ENCODE data around the gene MYH6.
"Not testable (repeated sequence)": the region's sequence is repeated elsewhere in the genome, so short reads cannot be mapped to it uniquely, and the experiment has no call there.

Gene MYH6

GRCh38 chr14:23386999-23387398 is 21.1 kb downstream of the MYH6 start:
- Histone ChIP-seq H3K27me3 (ENCODE audit: insufficient read depth, low read length) (peaks cover 5% of the 10 kb centered on the region; the same call in 1 of the 2 replicates), H3K36me3 (ENCODE audit: insufficient read depth, low read depth, low read length) (no peaks in the 10 kb centered on the region), H3K4me1 (ENCODE audit: insufficient read depth, low read length) (no peaks in the 10 kb centered on the region; the same call in 1 of the 2 replicates), H3K4me3 (ENCODE audit: low read length) (no peak overlapping the region), H3K9me3 (ENCODE audit: insufficient read depth, low read depth, low read length) (no peaks in the 10 kb centered on the region), H3K9ac (ENCODE audit: low read depth, low read length) (no peak overlapping the region), H3K27ac (ENCODE audit: low read length) (no peak overlapping the region)

GRCh38 chr14:23386266-23386657 is 21.8 kb downstream of the MYH6 start:
- not testable (repeated sequence) for H3K27me3 ChIP-seq (ENCODE audit: insufficient read depth, low read length); H3K9me3 ChIP-seq (ENCODE audit: insufficient read depth, low read depth, low read length); H3K4me1 ChIP-seq (ENCODE audit: insufficient read depth, low read length); H3K9ac ChIP-seq (ENCODE audit: low read depth, low read length); H3K27ac ChIP-seq (ENCODE audit: low read length); H3K4me3 ChIP-seq (ENCODE audit: low read length); H3K36me3 ChIP-seq (ENCODE audit: insufficient read depth, low read depth, low read length)

GRCh38 chr14:23385642-23386265 is 22.3 kb downstream of the MYH6 start:
- Histone ChIP-seq H3K9me3 (ENCODE audit: insufficient read depth, low read depth, low read length) (no peaks in the 10 kb centered on the region), H3K36me3 (ENCODE audit: insufficient read depth, low read depth, low read length) (no peaks in the 10 kb centered on the region), H3K9ac (ENCODE audit: low read depth, low read length) (no peak overlapping the region), H3K27me3 (ENCODE audit: insufficient read depth, low read length) (peaks cover 10% of the 10 kb centered on the region), H3K27ac (ENCODE audit: low read length) (no peak overlapping the region), H3K4me3 (ENCODE audit: low read length) (no peak overlapping the region), H3K4me1 (ENCODE audit: insufficient read depth, low read length) (no peaks in the 10 kb centered on the region; the same call in 1 of the 2 replicates)

- Histone ChIP-seq H3K27ac (ENCODE audit: low read length) (no peak overlapping the region), H3K9me3 (ENCODE audit: insufficient read depth, low read depth, low read length) (no peaks in the 10 kb centered on the region), H3K9ac (ENCODE audit: low read depth, low read length) (no peak overlapping the region), H3K4me1 (ENCODE audit: insufficient read depth, low read length) (no peaks in the 10 kb centered on the region; the same call in 1 of the 2 replicates), H3K27me3 (ENCODE audit: insufficient read depth, low read length) (peaks cover 14% of the 10 kb centered on the region), H3K36me3 (ENCODE audit: insufficient read depth, low read depth, low read length) (no peaks in the 10 kb centered on the region), H3K4me3 (ENCODE audit: low read length) (no peak overlapping the region)
Observed at GRCh38 chr14:23385244-23385641, 22.8 kb downstream of the MYH6 start.

- Histone ChIP-seq H3K9me3 (ENCODE audit: insufficient read depth, low read depth, low read length) (no peaks in the 10 kb centered on the region), H3K36me3 (ENCODE audit: insufficient read depth, low read depth, low read length) (no peaks in the 10 kb centered on the region), H3K27ac (ENCODE audit: low read length) (no peak overlapping the region), H3K4me1 (ENCODE audit: insufficient read depth, low read length) (no peaks in the 10 kb centered on the region; the same call in 1 of the 2 replicates), H3K4me3 (ENCODE audit: low read length) (no peak overlapping the region), H3K27me3 (ENCODE audit: insufficient read depth, low read length) (peaks cover 14% of the 10 kb centered on the region), H3K9ac (ENCODE audit: low read depth, low read length) (no peak overlapping the region)
Observed at GRCh38 chr14:23384364-23385080, 23.6 kb downstream of the MYH6 start.

GRCh38 chr14:23382731-23383440 is 25.2 kb downstream of the MYH6 start:
- Histone ChIP-seq H3K27ac (ENCODE audit: low read length) (no peak overlapping the region), H3K9ac (ENCODE audit: low read depth, low read length) (no peak overlapping the region), H3K36me3 (ENCODE audit: insufficient read depth, low read depth, low read length) (no peaks in the 10 kb centered on the region), H3K27me3 (ENCODE audit: insufficient read depth, low read length) (peaks cover 23% of the 10 kb centered on the region), H3K4me3 (ENCODE audit: low read length) (no peak overlapping the region), H3K4me1 (ENCODE audit: insufficient read depth, low read length) (no peaks in the 10 kb centered on the region), H3K9me3 (ENCODE audit: insufficient read depth, low read depth, low read length) (no peaks in the 10 kb centered on the region)

- Histone ChIP-seq H3K9me3 (ENCODE audit: insufficient read depth, low read depth, low read length) (no peaks in the 10 kb centered on the region), H3K27me3 (ENCODE audit: insufficient read depth, low read length) (peaks cover 29% of the 10 kb centered on the region), H3K4me3 (ENCODE audit: low read length) (no peak overlapping the region)
Observed at GRCh38 chr14:23382276-23382675, 25.8 kb downstream of the MYH6 start.

GRCh38 chr14:23381871-23382270 is 26.2 kb downstream of the MYH6 start:
- Histone ChIP-seq H3K4me1 (ENCODE audit: insufficient read depth, low read length) (no peaks in the 10 kb centered on the region), H3K27ac (ENCODE audit: low read length) (no peak overlapping the region), H3K9ac (ENCODE audit: low read depth, low read length) (no peak overlapping the region), H3K4me3 (ENCODE audit: low read length) (no peak overlapping the region), H3K9me3 (ENCODE audit: insufficient read depth, low read depth, low read length) (no peaks in the 10 kb centered on the region), H3K36me3 (ENCODE audit: insufficient read depth, low read depth, low read length) (no peaks in the 10 kb centered on the region), H3K27me3 (ENCODE audit: insufficient read depth, low read length) (peaks cover 33% of the 10 kb centered on the region)

More at GRCh38 chr14:23382276-23382675, 25.8 kb downstream of the MYH6 start:
- Histone ChIP-seq H3K9ac (ENCODE audit: low read depth, low read length) (no peak overlapping the region), H3K27ac (ENCODE audit: low read length) (no peak overlapping the region), H3K4me1 (ENCODE audit: insufficient read depth, low read length) (no peaks in the 10 kb centered on the region), H3K36me3 (ENCODE audit: insufficient read depth, low read depth, low read length) (no peaks in the 10 kb centered on the region)

GRCh38 chr14:23380976-23381375 is 27.1 kb downstream of the MYH6 start:
- Histone ChIP-seq H3K9me3 (ENCODE audit: insufficient read depth, low read depth, low read length) (no peaks in the 10 kb centered on the region), H3K4me3 (ENCODE audit: low read length) (no peak overlapping the region), H3K36me3 (ENCODE audit: insufficient read depth, low read depth, low read length) (no peaks in the 10 kb centered on the region), H3K9ac (ENCODE audit: low read depth, low read length) (no peak overlapping the region), H3K27ac (ENCODE audit: low read length) (no peak overlapping the region), H3K4me1 (ENCODE audit: insufficient read depth, low read length) (peaks cover 3% of the 10 kb centered on the region; the same call in 1 of the 2 replicates), H3K27me3 (ENCODE audit: insufficient read depth, low read length) (peaks cover 33% of the 10 kb centered on the region)

GRCh38 chr14:23380197-23380914 is 27.7 kb downstream of the MYH6 start:
- H3K27ac ChIP-seq (ENCODE audit: low read length), result no peak overlapping the region
- peaks cover 33% of the 10 kb centered on the region for H3K27me3 ChIP-seq (ENCODE audit: insufficient read depth, low read length)
- H3K9ac ChIP-seq (ENCODE audit: low read depth, low read length), result no peak overlapping the region
- H3K9me3 ChIP-seq (ENCODE audit: insufficient read depth, low read depth, low read length), result no peaks in the 10 kb centered on the region
- peaks cover 3% of the 10 kb centered on the region; the same call in 1 of the 2 replicates for H3K4me1 ChIP-seq (ENCODE audit: insufficient read depth, low read length)
- no peaks in the 10 kb centered on the region for H3K36me3 ChIP-seq (ENCODE audit: insufficient read depth, low read depth, low read length)
- H3K4me3 ChIP-seq (ENCODE audit: low read length), result no peak overlapping the region

- Histone ChIP-seq H3K9me3 (ENCODE audit: insufficient read depth, low read depth, low read length) (no peaks in the 10 kb centered on the region), H3K36me3 (ENCODE audit: insufficient read depth, low read depth, low read length) (no peaks in the 10 kb centered on the region), H3K27ac (ENCODE audit: low read length) (no peak overlapping the region), H3K4me1 (ENCODE audit: insufficient read depth, low read length) (peaks cover 3% of the 10 kb centered on the region; the same call in 1 of the 2 replicates), H3K27me3 (ENCODE audit: insufficient read depth, low read length) (peaks cover 33% of the 10 kb centered on the region), H3K9ac (ENCODE audit: low read depth, low read length) (no peak overlapping the region), H3K4me3 (ENCODE audit: low read length) (no peak overlapping the region)
Observed at GRCh38 chr14:23379366-23380196, 28.5 kb downstream of the MYH6 start.
